Measurements from ENCODE around the gene ZDHHC21. TPM values are rescaled to one million over a fixed set of nuclear protein-coding genes. Genes with fewer than 3 reads are reported as not detected.

Gene ZDHHC21
- total and polyA plus RNA-seq, 2 experiments from 2014 or later: 4.0 to 13.5 TPM

DNA sequence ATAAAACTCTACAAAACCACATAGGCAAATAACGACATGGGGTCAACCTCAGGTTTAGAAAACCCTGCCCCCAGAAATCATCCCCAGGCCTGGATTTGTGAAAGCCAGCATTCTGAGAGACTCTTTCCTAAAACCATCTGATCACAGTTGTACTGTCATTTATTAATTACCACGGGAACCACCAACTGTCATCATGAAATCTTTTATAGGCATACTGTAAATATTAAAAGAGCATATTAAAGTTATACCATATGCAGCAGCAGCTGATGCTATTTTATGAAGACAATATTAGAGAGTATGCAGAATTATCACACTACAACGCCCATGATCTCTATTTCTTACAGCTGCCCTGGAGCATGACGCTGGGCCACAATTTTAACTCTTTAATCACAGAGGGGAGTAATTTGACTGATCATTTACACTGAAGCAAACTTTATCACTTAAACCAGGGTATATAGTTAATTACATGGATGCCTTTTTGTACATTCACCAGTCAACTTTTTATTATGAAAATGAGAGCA is 9.0 kb upstream of the ZDHHC21 start (continued):
- no peak for TF ChIP-seq ZNF462 (CRISPR knock-in tag; IDR thresholded peaks at IDR 0.05)
- no peak for TF ChIP-seq ZNF114 (CRISPR knock-in tag; IDR thresholded peaks at IDR 0.05)

DNA sequence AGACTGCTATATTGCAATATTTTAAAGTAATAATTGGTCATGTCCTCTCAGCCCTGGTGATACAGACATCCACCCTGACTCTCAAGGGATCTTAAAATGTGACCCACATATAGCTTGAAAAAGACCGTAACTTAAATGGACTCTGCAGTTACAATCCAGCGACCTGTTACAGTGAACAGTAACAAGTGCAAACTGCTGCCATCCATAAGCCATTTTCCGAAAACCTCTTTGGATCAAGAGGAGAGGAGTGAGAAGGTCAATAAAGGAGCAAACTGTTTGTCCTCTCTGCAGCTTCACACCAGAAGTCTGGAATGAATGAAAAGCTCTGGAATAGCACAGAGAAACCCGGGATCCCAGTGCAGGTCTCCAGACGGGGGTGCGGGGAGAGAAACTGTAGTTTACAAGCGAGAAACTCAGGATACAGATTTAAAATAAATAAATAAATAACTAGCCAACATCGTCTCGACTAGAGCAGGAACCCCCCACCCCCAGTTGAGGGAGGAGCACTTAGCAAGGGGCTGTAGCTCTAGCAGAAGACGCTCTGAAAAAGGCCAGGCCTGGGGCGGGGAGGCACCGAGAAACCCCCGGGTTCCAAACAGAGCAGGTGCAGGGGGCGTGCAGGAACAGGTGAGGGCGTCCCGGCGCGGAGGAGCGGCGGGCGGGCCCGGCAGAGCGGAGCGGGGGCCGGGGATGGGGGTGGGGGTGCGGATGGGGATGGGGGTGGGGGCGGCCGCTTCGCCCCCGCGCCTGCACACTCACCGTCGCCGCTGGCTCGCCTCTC is 572 bp downstream of the ZDHHC21 start:
- Mint-ChIP-seq H3K27me3 (ENCODE audit: insufficient read depth, low read depth, poor library complexity) (peaks cover 7% of the 10 kb centered on the region), H3K27ac (peak overlapping the region; percentile 45; the same call in 1 of the 2 replicates), H3K4me3 (peak overlapping the region; percentile 95), H3K9me3 (no peaks in the 10 kb centered on the region), H3K4me1 (peaks cover 21% of the 10 kb centered on the region), H3K36me3 (ENCODE audit: low read depth) (peaks cover 20% of the 10 kb centered on the region)
- DNase-seq (ENCODE audit: low spot score) (no peak), ATAC-seq (peak; percentile 85)
- 0 out of 2 replicates have a peak, but pooled peaks cover 3% of the 10 kb centered on the region for H3F3A ChIP-seq (replicated peaks; ENCODE audit: low read depth)
- no peaks in the 10 kb centered on the region for H3K36me3 ChIP-seq (ENCODE audit: insufficient read depth)
- H3K27ac ChIP-seq (ENCODE audit: low read depth): no peak overlapping the region
- H3K4me3 ChIP-seq: peak overlapping the region; percentile 82
- peaks cover 12% of the 10 kb centered on the region; the same call in 1 of the 2 replicates for H3K4me1 ChIP-seq (ENCODE audit: insufficient read depth)
- no peaks in the 10 kb centered on the region for H4K20me1 ChIP-seq (replicated peaks; ENCODE audit: insufficient read depth)
- H2AFZ ChIP-seq: peak overlapping the region; percentile 53
- no peaks in the 10 kb centered on the region for H3K9me2 ChIP-seq (ENCODE audit: insufficient read depth)
- peaks cover 20% of the 10 kb centered on the region for H3K79me2 ChIP-seq (replicated peaks; ENCODE audit: insufficient read depth)
- TF ChIP-seq, protein P1, sequence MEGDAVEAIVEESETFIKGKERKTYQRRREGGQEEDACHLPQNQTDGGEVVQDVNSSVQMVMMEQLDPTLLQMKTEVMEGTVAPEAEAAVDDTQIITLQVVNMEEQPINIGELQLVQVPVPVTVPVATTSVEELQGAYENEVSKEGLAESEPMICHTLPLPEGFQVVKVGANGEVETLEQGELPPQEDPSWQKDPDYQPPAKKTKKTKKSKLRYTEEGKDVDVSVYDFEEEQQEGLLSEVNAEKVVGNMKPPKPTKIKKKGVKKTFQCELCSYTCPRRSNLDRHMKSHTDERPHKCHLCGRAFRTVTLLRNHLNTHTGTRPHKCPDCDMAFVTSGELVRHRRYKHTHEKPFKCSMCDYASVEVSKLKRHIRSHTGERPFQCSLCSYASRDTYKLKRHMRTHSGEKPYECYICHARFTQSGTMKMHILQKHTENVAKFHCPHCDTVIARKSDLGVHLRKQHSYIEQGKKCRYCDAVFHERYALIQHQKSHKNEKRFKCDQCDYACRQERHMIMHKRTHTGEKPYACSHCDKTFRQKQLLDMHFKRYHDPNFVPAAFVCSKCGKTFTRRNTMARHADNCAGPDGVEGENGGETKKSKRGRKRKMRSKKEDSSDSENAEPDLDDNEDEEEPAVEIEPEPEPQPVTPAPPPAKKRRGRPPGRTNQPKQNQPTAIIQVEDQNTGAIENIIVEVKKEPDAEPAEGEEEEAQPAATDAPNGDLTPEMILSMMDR (conservative IDR thresholded peaks at IDR 0.05; ENCODE audit: low read depth in 2 of 2): peak in 1 of 2 experiments; percentile 29; a peak in 2 of 4 replicates
- no peak for TF ChIP-seq ZNF331 (CRISPR knock-in tag; IDR thresholded peaks at IDR 0.05; ENCODE audit: low read depth)
- peaks cover 5% of the 10 kb centered on the region; the same call in 1 of the 2 replicates for H3K27me3 ChIP-seq (ENCODE audit: insufficient read depth)
- peak overlapping the region; percentile 92 for H3K4me2 ChIP-seq
